ENCODE results near the gene GALNT18.

GRCh38 chr11:11382858-11383532 is 238.8 kb downstream of the GALNT18 start:
- no peak for TF ChIP-seq CTCF (IDR thresholded peaks at IDR 0.05)
- no peak for TF ChIP-seq POLR2AphosphoS5 (IDR thresholded peaks at IDR 0.05)

All from prostate gland (tissue), 2 donors.